Stimulated activated CD4-positive, alpha-beta T cell treated with anti-CD3 and anti-CD28 coated beads, Interleukin-4, amount 100 ng/mL, for 48 hours (primary cell): ENCODE measurements around the gene CD3D.

Experiments
- DNase-seq, 2 donors: peaks; one replicate each; pipeline ENCODE4 v3.0.0-alpha.2; 2020; ENCODE audit warnings: low read depth in 2 of 2

CD3D gene

GRCh38 chr11:118342503-118343161 lies at the start of gene CD3D:
Gene CD3D (minus strand): TSS chr11:118342705. CDS start chr11:118342607, 98 bp downstream.
- peak in 1 of 2 donors; percentile 60 for DNase-seq

- DNase-seq: no peak
Measured at GRCh38 chr11:118383657-118384056, 41.2 kb upstream of the CD3D start.

GRCh38 chr11:118382954-118383353 lies 40.4 kb upstream of the CD3D start:
- DNase-seq: no peak

GRCh38 chr11:118380571-118380970 lies 38.1 kb upstream of the CD3D start:
- DNase-seq: no peak

DNA sequence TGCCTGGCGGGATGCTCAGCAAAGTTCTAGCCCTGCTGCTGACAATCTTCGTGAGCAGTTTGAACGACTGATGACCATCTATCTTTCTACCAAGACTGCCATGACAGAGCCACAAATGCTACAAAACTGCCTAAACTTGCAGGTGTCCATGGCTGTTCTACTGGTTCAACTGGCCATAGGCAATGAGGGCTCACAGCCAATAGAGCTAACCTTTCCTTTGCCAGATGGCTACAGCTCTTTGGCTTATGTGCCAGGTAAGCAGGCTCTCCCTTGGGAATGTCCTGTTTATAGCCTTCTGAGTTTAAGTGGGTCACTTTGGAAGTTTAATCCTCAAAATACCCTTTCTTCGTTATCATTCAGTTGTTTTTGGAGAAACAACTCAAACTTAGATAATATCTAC lies 37.0 kb upstream of the CD3D start:
- DNase-seq: no peak

DNA sequence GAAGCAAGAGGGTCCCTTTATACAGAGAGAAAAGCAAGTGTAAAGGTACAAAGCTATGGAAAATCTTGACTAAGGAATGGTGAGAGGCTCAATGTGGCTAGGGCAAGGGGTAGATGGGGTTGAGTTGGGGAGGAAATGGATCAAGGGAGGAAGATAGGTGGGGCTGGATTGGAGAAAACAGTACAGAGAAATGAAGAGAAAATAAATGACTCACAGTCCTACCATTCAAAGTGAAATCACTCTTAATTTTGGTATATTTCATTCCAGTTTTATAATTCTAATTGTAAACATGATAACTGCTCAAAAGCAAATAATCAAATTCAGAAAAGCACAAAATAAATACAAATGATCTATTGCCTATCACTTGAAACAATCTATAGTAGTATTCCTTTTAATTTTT lies 33.5 kb upstream of the CD3D start:
- DNase-seq: no peak

GRCh38 chr11:118374729-118375128 lies 32.2 kb upstream of the CD3D start:
- no peak for DNase-seq

DNA sequence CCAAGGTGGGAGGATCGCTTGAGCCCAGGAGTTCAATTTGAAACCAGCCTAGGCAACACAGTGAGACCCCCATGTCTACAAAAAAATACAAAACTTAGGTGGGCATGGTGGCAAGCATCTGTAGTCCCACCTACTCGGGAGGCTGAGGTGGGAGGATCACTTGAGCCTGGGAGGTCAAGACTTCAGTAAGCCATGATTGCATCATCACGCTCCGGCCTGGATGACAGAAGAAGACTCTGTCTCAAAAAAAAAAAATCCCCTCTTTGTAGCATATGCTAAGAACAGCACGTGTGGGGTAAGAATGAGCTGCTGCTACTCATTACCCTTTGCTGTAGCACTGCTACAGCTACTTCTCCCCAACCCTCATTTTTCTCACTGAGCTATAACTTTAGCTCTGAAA lies 31.4 kb upstream of the CD3D start:
- DNase-seq: no peak

DNA sequence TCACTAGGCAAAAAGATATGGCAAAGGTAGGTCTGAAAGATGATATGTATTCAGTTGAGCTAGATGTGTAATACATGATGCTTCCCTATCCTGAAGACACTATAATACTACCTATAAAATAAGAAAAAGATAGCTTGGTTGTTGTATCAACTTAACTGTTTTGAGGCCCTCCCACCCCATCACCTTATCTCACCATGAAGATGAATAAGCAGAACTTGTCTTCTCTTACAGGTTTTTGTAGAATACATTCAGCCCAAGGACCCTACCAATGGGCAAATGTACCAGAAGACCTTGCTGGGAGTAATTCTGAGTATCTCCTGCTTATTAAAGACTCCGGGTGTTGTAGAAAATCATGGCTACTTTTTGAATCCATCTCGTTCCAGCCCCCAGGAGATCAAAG lies 30.8 kb upstream of the CD3D start:
- no peak for DNase-seq

DNA sequence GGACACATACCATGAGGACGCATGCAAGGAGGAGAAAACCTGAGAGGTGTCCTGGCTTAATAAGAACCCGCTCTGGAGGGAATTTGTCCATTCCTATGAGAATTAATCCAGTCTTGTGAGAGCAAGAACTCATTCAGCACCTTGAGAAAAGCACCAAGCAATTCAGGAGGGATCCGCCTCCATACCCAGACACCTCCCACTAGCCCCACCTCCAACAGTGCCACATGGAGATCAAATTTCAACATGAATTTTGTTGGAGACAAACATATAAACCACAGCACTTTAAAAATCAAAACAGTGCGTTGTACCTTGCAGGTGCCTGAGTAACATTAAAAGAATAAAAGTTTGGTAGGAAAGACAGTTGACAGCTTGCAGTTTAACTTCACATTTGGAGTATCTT lies 28.3 kb upstream of the CD3D start:
- no peak for DNase-seq

GRCh38 chr11:118366287-118366686 lies 23.8 kb upstream of the CD3D start:
- no peak for DNase-seq

DNA sequence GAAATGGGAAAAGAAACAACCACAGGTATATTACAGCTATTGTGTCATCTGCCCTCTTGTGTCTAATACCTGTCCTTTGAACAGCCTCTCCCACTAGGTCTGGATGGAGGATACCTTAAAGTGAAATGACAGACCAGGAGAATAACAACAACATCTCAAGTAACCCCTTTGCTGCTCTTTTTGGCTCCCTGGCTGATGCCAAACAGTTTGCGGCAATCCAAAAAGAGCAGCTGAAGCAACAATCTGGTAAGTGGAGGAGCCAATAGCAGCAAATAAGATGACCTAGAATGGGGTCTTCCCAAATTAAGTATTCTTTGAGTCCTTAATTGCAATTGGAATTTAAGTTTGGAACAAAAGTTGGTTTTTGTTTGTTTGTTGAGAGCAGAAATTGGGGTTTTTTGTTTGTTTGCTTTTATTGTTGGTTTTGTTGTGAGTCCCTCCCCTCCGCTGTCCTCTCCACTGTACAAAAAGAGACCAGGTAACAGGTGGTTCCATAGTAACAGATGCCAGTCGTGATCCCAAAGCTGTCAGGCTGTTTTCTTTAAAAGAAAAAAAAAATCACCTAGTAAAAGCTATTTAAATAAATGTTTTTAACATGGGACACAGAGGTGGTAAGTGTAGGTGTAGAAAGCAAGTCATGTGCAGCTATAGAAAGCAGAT lies 22.6 kb upstream of the CD3D start:
- no peak for DNase-seq

GRCh38 chr11:118359295-118359958 lies 16.9 kb upstream of the CD3D start, which contains the start of gene UBE4A:
Gene UBE4A (plus strand): TSS chr11:118359600. CDS start chr11:118365081, 5,481 bp downstream.
- peak; percentile 97 to 99 for DNase-seq

DNA sequence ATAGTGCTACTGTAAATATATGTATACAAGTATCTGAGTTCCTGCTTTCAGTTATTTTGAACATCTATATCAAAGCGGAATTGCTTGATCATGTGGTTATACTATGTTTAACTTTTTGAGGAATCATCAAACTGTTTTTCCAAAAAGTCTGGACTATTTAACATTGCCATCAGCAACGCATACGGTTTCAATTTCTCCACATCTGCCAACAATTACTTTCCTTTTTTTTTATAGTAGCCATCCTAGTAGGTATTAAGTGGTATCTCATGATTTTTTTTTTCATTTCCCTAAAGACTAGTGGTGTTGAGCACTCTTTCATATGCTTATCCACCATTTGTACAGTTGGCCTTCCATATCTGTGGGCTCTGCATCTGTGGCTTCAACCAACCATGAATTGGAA lies 15.6 kb upstream of the CD3D start:
- DNase-seq: no peak

GRCh38 chr11:118353084-118353710 lies 10.7 kb upstream of the CD3D start:
- DNase-seq: no peak

DNA sequence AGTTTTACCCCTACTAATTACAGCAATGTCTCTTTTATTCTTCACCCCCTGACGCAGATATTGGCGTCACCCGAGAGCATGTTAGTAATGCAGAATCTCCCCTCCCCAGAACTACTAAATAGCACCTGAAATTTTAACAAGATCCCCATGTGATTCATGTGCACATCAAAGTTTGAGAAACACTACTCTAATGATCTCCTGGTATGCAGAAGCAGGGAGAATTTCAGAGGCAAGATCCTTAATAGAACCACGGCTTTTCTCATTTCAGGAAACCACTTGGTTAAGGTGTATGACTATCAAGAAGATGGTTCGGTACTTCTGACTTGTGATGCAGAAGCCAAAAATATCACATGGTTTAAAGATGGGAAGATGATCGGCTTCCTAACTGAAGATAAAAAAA lies 7.0 kb upstream of the CD3D start:
- DNase-seq: no peak

DNA sequence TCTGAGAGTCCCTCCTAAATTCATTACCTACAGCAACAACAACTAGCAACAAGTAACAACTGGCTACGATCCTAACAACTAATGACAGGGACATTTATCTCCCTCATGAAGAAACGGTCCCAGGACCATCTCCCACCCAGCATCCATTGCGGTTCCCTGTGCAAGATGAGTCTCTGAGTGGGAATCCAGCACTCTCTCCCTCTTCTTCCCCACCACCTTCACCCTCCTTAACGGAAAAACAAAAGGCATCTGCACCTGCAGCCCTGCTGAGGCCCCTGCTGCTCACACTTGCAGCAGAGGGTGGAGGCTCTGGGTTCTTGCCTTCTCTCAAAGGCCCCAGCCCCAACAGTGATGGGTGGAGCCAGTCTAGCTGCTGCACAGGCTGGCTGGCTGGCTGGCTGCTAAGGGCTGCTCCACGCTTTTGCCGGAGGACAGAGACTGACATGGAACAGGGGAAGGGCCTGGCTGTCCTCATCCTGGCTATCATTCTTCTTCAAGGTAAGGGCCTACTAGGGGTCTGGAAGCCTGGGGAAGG lies 1.5 kb upstream of the CD3D start, which contains the start of gene CD3G:
Gene CD3G, plus strand, starts transcription at position 364 of the 535 bp plus-strand sequence. Its CDS starts 80 bp downstream, at position 444.
- peak; percentile 53 to 64 for DNase-seq

GRCh38 chr11:118343248-118343647 lies 743 bp upstream of the CD3D start:
- peak in 1 of 2 donors; percentile 23 for DNase-seq

DNA sequence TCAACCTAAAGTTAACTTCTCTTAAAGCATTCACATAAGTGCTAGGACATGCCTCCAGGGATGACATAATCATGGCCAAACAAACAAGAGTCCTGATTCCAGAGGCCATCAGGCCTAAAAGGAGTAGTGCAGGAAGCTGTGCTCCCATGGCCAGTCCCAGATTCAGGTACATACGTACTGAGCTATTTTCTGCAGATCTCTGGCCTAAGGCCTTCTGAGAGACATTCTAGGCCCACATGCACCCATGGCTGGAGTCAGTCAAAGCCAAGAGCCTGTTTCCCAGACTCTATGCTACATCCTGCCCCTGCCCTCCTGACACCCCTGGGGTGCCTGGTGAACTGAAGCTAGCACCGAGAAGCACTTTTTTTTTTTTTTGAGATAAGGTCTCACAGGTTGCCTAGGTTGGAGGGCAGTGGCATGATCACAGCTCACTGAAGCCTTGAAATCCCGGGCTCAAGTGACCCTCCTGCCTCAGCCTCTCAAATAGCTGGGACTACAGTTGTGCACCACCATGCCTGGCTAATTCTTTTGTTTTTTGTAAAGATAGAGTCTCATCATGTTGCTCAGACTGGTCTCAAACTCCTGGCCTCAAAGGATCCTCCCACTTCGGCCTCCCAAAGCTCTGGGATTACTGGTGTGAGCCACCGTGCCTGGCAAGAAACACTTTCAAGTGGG lies 553 bp downstream of the CD3D start:
- no peak for DNase-seq

- no peak for DNase-seq
Measured at GRCh38 chr11:118341261-118341660, 1.2 kb downstream of the CD3D start.

DNA sequence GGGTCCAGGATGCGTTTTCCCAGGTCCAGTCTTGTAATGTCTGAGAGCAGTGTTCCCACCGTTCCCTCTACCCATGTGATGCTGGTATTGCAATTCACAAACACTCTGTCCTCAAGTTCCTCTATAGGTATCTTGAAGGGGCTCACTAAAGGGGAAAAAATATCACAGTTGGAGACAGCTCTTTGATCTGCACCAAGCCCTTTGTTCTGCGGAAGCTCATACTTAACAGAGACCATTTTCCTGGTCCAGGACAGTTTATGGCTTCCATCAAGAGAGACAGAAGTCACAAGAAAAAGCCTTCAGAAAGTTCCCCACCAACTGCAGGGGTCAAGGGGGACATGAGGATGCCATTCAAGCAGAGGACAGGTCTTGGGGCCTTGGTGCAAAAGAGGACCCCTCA lies 2.1 kb downstream of the CD3D start:
- no peak for DNase-seq
